ENCODE measurements around the gene ERG28.
"Not testable (repeated sequence)": the region's sequence is repeated elsewhere in the genome, so short reads cannot be mapped to it uniquely, and the experiment has no call there.

Gene ERG28

DNA sequence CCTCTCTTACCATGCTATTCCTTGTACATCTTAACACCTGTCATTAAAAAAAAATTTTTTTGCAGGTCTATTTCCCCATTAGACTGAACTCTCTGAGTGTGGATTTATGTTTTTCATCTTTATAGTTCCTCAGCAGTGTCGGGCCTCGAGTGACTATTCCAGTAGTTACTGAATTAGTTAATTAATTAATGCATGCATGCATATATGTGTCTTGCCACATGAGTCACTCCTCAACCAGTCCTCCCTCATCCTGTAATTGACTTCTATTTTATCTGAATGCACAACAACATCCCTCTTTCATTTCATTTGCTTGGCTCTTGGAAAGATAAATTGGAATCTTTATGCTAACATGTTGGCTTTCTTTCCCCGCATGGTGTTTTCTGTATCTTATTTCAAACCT is 35.6 kb downstream of the ERG28 start:
- DNase-seq, result no peak

DNA sequence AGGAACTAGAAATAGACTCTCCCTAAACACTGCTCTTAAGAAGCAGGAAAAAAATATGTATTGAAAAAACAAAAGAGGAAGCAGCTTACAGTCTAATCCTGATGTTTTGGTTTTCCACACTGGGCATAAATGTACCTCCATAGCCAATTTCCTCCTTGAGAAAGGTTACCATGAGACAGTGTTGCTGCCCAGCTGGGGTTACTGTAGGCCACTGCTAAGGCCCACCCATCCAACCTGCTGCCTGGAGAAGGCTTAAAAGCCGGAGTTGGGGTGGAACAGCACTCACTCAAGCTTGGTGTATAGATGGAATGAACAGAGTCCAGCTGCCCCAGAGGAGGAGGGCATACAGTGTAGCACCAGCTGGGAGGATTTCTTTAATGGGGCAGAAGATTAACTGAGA is 41.1 kb downstream of the ERG28 start:
- DNase-seq, result no peak

GRCh38 chr14:75615200-75615599 is 45.5 kb downstream of the ERG28 start:
- peak in 6 of 14 donors; percentile 10 to 39 (median 20) for DNase-seq

- DNase-seq, result no peak
Observed at GRCh38 chr14:75614179-75614578, 46.5 kb downstream of the ERG28 start.

DNA sequence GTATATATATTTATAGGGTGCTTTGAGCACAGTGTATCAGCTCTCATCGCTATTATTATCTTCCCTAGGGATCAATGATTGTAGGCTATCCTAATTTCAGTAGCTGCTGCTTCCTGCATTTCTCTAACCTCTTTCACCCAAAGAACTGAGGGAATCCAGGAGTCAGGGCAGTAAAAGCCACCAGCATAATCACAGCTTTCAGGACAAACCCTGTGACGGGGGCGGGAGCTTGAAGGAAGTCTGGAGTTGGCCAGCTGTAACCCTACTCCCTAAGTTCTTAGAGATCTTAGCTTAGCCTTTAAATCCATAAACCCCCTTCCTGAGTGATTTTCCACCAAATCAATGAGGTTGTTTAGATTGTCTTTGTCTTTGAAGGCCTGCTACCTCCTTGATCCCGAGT is 48.5 kb downstream of the ERG28 start:
- no peak for DNase-seq

DNA sequence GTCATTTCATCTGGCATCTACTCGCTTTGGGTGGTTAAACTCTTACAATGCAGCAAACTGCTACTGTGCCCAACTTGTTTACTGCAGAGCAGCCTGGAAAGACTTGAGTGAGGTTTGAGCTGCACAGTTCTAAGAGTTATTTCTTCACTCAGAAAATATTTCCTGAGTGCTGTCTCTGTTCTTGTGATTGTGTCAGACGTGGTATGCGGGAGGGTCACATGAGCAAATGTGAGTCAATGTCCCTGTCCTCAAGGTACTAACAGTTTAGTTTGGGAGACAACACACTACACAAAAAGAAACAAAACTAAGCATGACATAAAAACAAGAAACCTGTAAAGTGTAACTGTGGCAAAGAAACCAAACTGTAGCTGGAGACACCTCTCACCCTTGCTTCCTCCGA is 49.8 kb downstream of the ERG28 start:
- DNase-seq, result no peak

DNA sequence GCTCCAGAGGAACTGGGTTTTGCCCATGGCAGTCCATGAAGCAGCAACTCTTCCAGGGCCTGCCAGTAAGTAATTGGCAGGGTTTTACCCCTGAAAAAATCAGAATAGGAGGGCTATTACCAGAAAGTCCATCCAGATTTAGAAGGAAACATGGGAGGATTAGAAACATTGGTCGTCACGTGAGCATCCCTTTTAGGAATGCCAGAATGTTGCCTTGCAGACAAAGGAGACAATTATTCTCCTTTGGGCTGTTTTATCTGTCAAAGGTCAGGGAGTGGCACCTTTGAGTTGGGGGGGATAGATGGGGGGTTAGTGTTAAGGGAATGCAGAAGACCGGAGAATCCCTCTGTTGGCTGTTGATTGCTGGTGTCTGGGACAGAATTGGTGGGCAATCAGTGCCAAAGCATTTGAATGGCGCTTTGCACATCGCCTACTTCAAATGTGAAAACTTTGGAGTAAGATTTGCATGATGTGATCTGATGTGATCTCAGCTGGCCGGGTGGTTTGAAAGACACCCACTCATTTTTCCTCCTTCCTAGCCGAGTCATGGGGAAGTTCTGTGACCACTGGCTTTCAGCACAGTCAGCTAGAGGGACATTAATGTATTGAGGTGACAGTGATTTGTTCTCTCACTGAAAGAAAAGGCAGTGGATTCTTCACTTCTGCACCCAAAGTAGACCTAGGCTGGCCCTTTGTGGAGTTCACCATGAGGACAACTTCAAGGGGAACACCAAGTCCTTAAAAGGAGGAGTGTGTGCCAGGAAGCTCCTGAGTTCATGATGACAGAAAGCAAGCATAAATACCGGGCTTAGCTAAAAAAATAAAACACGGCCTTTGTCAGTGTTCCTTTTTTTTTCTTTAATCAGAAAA is 50.8 kb downstream of the ERG28 start:
- DNase-seq, result peak in 4 of 14 donors; percentile 5 to 21 (median 16)

DNA sequence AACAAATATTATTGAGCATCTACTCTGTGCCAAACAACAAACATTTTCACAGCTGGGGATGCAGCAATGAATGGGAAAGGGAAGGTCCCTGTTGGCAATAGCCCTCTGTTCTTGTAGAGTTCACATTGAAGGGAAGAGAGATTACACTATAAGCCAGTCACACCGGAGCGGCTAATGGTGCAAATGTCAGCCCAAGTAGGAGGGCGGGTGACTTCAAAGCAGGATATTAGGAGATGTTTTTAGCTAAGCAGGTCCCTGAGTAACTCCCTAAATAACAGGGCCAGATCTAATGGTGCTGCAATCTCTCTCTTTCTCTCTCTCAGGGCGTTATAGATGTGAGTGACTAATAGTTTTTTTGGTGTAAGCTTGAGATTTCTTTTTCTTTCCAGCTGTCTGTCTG is 51.6 kb downstream of the ERG28 start:
- DNase-seq, result no peak

GRCh38 chr14:75607842-75608640 is 52.6 kb downstream of the ERG28 start:
- DNase-seq, result no peak

DNA sequence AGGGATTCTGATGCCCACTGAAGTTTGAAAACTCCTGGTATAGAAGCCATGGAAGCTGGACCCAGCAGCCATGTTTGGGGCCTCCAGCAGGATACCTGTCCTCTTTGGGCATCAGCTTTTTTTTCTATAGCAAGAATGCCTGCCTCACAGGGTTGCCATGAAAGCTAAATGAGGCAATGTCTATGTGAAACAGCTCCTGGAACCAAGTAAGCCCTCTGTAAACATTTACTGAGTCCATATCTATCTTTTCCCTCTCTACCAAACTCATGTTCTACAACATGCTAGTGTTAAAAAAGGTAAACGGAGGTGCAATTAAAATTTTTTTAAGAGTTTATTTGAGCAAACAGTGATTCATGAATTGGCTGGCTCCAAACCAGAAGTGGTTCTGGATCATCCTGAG is 53.6 kb downstream of the ERG28 start:
- no peak for DNase-seq

GRCh38 chr14:75605916-75606315 is 54.8 kb downstream of the ERG28 start:
- DNase-seq, result no peak

- peak in 3 of 14 donors; percentile 8 to 12 (median 9) for DNase-seq
Observed at GRCh38 chr14:75604979-75605851, 55.5 kb downstream of the ERG28 start.

- DNase-seq, result no peak
Observed at GRCh38 chr14:75602503-75602902, 58.2 kb downstream of the ERG28 start.

GRCh38 chr14:75601061-75601460 is 59.6 kb downstream of the ERG28 start:
- not testable (repeated sequence) for DNase-seq

DNA sequence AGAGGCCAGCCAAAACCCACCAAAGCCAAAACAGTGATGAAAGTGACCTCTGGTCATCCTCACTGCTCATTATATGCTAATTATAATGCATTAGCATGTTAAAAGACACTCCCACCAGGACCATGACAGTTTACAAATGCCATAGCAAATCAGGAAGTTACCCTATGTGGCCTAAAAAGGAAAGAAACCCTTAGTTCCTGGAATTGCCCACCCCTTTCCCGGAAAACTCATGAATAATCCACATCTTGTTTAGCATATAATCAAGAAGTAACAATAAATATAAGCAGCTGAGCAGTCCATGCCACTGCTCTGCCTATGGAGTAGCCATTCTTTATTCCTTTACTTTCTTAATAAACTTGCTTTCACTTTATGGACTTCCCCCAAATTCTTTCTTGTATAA is 60.6 kb downstream of the ERG28 start:
- DNase-seq, result not testable (repeated sequence)
